Parathyroid adenoma (tissue), 2 donors: ENCODE measurements around the gene LRWD1.

Experiments used
- H2AFZ ChIP-seq: fragments of 300-600 bp; sonication (generic); one replicate; pipeline ENCODE4 v1.7.0; 2017; ENCODE audit warnings: antibody characterized with exemption, mild to moderate bottlenecking
- H3K27ac ChIP-seq: fragments of 300-600 bp; sonication (generic); one replicate; pipeline ENCODE4 v1.7.0; 2017
- H3K27me3 ChIP-seq: fragments of 300-600 bp; sonication (generic); one replicate; pipeline ENCODE4 v1.7.0; 2017; ENCODE audit warnings: low read length; ENCODE audit not compliant: control insufficient read depth, insufficient read depth
- H3K36me3 ChIP-seq: fragments of 300-600 bp; sonication (generic); one replicate; pipeline ENCODE4 v1.7.0; 2017; ENCODE audit warnings: low read length; ENCODE audit not compliant: control insufficient read depth, insufficient read depth
- H3K4me1 ChIP-seq: fragments of 300-600 bp; sonication (generic); one replicate; pipeline ENCODE4 v1.7.0; 2017; ENCODE audit warnings: control low read depth
- H3K4me2 ChIP-seq: fragments of 300-600 bp; sonication (generic); one replicate; pipeline ENCODE4 v1.7.0; 2017; ENCODE audit warnings: low read length
- H3K4me3 ChIP-seq: fragments of 300-600 bp; sonication (generic); one replicate; pipeline ENCODE4 v1.7.0; 2017; ENCODE audit warnings: low read depth, low read length
- H3K79me2 ChIP-seq: fragments of 300-600 bp; sonication (generic); one replicate; pipeline ENCODE4 v1.7.0; 2017; ENCODE audit warnings: control low read depth
- H3K9ac ChIP-seq: fragments of 300-600 bp; sonication (generic); one replicate; pipeline ENCODE4 v1.7.0; 2017; ENCODE audit warnings: mild to moderate bottlenecking
- H3K9me3 ChIP-seq: fragments of 300-600 bp; sonication (generic); one replicate; pipeline ENCODE4 v1.7.0; 2017; ENCODE audit warnings: low read length; ENCODE audit not compliant: control insufficient read depth
- TF ChIP-seq, protein P1 (sequence below): fragments of 300-600 bp; sonication (generic); IDR thresholded peaks from one replicate; pipeline ENCODE4 v1.7.0; 2017; ENCODE audit warnings: antibody characterized with exemption, mild to moderate bottlenecking
- donor health status: primary hyperparathyroidism.

The LRWD1 gene

DNA sequence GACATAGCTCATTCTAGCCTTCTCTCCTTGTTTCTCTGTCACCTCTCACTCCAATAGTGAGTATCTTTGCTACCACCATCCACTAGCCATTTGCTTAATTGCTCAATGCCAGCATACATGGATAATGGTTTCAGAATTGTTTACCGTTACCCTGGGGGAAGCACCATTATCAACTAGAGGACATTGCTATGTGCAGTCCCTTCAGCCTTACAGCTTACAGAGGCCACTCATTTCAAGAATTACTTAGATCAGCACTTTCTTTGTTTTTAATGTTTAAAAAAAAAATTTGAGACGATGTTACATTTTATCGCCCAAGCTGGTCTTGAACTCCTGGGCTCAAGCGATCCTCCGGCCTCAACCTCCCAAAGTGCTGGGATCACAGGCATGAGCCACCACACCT, 46.2 kb upstream of the LRWD1 start:
- peaks cover 42% of the 10 kb centered on the region for H3K4me1 ChIP-seq
- H2AFZ ChIP-seq, result no peak overlapping the region
- no peak overlapping the region for H3K9ac ChIP-seq
- no peaks in the 10 kb centered on the region for H3K9me3 ChIP-seq
- TF ChIP-seq, protein P1, sequence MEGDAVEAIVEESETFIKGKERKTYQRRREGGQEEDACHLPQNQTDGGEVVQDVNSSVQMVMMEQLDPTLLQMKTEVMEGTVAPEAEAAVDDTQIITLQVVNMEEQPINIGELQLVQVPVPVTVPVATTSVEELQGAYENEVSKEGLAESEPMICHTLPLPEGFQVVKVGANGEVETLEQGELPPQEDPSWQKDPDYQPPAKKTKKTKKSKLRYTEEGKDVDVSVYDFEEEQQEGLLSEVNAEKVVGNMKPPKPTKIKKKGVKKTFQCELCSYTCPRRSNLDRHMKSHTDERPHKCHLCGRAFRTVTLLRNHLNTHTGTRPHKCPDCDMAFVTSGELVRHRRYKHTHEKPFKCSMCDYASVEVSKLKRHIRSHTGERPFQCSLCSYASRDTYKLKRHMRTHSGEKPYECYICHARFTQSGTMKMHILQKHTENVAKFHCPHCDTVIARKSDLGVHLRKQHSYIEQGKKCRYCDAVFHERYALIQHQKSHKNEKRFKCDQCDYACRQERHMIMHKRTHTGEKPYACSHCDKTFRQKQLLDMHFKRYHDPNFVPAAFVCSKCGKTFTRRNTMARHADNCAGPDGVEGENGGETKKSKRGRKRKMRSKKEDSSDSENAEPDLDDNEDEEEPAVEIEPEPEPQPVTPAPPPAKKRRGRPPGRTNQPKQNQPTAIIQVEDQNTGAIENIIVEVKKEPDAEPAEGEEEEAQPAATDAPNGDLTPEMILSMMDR, result no peak
- no peak overlapping the region for H3K4me2 ChIP-seq
- no peak overlapping the region for H3K27ac ChIP-seq
- H3K4me3 ChIP-seq, result no peak overlapping the region
- peaks cover 25% of the 10 kb centered on the region for H3K79me2 ChIP-seq
- no peaks in the 10 kb centered on the region for H3K27me3 ChIP-seq
- H3K36me3 ChIP-seq, result no peaks in the 10 kb centered on the region

GRCh38 chr7:102421706-102422240, 43.0 kb upstream of the LRWD1 start:
- Histone ChIP-seq H3K4me3 (no peak overlapping the region), H3K27ac (no peak overlapping the region), H2AFZ (no peak overlapping the region), H3K9ac (no peak overlapping the region), H3K9me3 (no peaks in the 10 kb centered on the region), H3K27me3 (no peaks in the 10 kb centered on the region), H3K36me3 (no peaks in the 10 kb centered on the region), H3K4me1 (peaks cover 16% of the 10 kb centered on the region), H3K4me2 (no peak overlapping the region), H3K79me2 (peaks cover 29% of the 10 kb centered on the region)
- TF ChIP-seq, protein P1, result no peak

GRCh38 chr7:102424129-102424551, 40.6 kb upstream of the LRWD1 start:
- Histone ChIP-seq H3K27me3 (no peaks in the 10 kb centered on the region), H3K27ac (no peak overlapping the region), H2AFZ (no peak overlapping the region), H3K9me3 (no peaks in the 10 kb centered on the region), H3K4me2 (no peak overlapping the region), H3K36me3 (no peaks in the 10 kb centered on the region), H3K4me1 (no peaks in the 10 kb centered on the region), H3K4me3 (no peak overlapping the region), H3K9ac (no peak overlapping the region), H3K79me2 (peaks cover 18% of the 10 kb centered on the region)
- TF ChIP-seq, protein P1, result no peak

DNA sequence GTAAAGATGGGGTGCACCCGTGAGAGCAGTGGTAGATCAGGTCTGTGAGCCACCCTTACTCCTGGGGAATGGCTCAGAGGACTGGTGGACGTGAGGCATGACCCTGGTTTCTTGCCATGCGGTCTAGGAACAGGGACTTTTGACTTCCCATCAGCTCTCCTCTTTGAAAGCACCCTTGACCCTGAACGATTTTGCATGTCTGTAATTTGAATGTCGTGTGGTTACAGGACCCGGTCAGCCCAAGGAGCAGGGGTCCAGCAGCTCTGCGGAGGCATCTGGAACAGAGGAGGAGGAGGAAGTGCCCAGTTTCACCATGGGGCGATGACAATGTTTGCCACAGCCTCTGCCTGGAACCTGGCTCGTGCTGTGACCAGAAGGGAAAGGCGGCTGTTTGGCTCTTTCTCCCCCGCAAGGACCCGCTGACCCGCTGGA, 40.0 kb upstream of the LRWD1 start:
- H3K4me1 ChIP-seq, result no peaks in the 10 kb centered on the region
- H3K9me3 ChIP-seq, result no peaks in the 10 kb centered on the region
- H2AFZ ChIP-seq, result no peak overlapping the region
- TF ChIP-seq, protein P1, result no peak
- H3K79me2 ChIP-seq, result peaks cover 12% of the 10 kb centered on the region
- no peaks in the 10 kb centered on the region for H3K36me3 ChIP-seq
- H3K27ac ChIP-seq, result no peak overlapping the region
- no peaks in the 10 kb centered on the region for H3K27me3 ChIP-seq
- no peak overlapping the region for H3K4me3 ChIP-seq
- no peak overlapping the region for H3K4me2 ChIP-seq
- H3K9ac ChIP-seq, result no peak overlapping the region

GRCh38 chr7:102425639-102426267, 39.0 kb upstream of the LRWD1 start:
- no peaks in the 10 kb centered on the region for H3K9me3 ChIP-seq
- H3K9ac ChIP-seq, result no peak overlapping the region
- no peaks in the 10 kb centered on the region for H3K36me3 ChIP-seq
- H3K4me2 ChIP-seq, result no peak overlapping the region
- H3K4me3 ChIP-seq, result no peak overlapping the region
- peak overlapping the region; percentile 42 for H3K27ac ChIP-seq
- peaks cover 1% of the 10 kb centered on the region for H3K4me1 ChIP-seq
- no peak overlapping the region for H2AFZ ChIP-seq
- H3K27me3 ChIP-seq, result no peaks in the 10 kb centered on the region
- TF ChIP-seq, protein P1, result no peak
- peaks cover 12% of the 10 kb centered on the region for H3K79me2 ChIP-seq
